K562 (cell line): Measurements from ENCODE around the gene TRIM40. TPM values are rescaled to one million over a fixed set of nuclear protein-coding genes. Genes with fewer than 3 reads are reported as not detected.

Experiments used
- ATAC-seq: fragments of 200-7000 bp; cut with Tn5 transposase; 3 replicates; pipeline ENCODE4 v1.9.1; 2020; ENCODE audit warnings: moderate library complexity
- BruUV-seq: library from RNA; stranded (reverse); fragments of 400-500 nt; replicated peaks from 2 replicates; lab custom pipeline; 2021; lab: Mats Ljungman, UMichigan
- CTCF ChIA-PET: fragments of 300-600 bp; formaldehyde crosslinking; extraction: SDS; loops from one replicate; lab custom pipeline; 2021; ENCODE audit warnings: low intra/inter-chr PET ratio; lab: Yijun Ruan, JAX
- POLR2A ChIA-PET: fragments of 300-600, 350-650 bp; sonication (Branson Sonifier 250); formaldehyde crosslinking; extraction: SDS; loops from one replicate; lab custom pipeline; 2021; ENCODE audit warnings: antibody characterized with exemption, inconsistent platforms; lab: Yijun Ruan, JAX
- DNase-seq, 4 experiments: peaks; one replicate each; pipeline versions ENCODE4 v3.0.0 to v3.0.0-alpha.2; 2011 to 2018; ENCODE audit warnings: low spot score in 3 of 4, mixed read lengths in 3 of 4; ENCODE audit errors: extremely low read depth in 1 of 4
- FAIRE-seq: peaks from 2 replicates; lab custom pipeline; 2011; peaks lifted over from hg19 to GRCh38; lab: Jason Lieb, UNC
- H2AFZ ChIP-seq: 2 replicates; pipeline ENCODE4 v1.6.0; 2011; ENCODE audit warnings: low read depth, low read length, control low read depth, inconsistent platforms
- H3K27ac ChIP-seq: fragments of 200-600 bp; 3 replicates; pipeline ENCODE4 v1.8.0; 2011; ENCODE audit warnings: low read depth, mild to moderate bottlenecking, control low read depth, inconsistent platforms, low read length, moderate library complexity, mixed read lengths; ENCODE audit errors: extremely low read depth
- H3K27me3 ChIP-seq, 2 experiments: fragments of 300-600 bp in 1 of 2; 2 replicates in 1 of 2; 3 replicates in 1 of 2; pipeline versions ENCODE4 v1.6.0 to v1.8.0; 2011; ENCODE audit warnings: inconsistent platforms in 2 of 2, low read length in 2 of 2, mild to moderate bottlenecking in 1 of 2, mixed read lengths in 1 of 2, moderate library complexity in 1 of 2; ENCODE audit not compliant: control insufficient read depth in 2 of 2, insufficient read depth in 2 of 2
- H3K36me3 ChIP-seq: fragments of 300-600 bp; 3 replicates; pipeline ENCODE4 v1.8.0; 2011; ENCODE audit warnings: mild to moderate bottlenecking, low read length, inconsistent platforms; ENCODE audit not compliant: control insufficient read depth, insufficient read depth
- H3K4me1 ChIP-seq, 2 experiments: fragments of 200-600 bp in 1 of 2; replicated peaks in 1 of 2; 2 replicates in 1 of 2; 3 replicates in 1 of 2; pipeline versions ENCODE4 v1.5.1 to v1.8.0; 2011; ENCODE audit warnings: inconsistent platforms in 2 of 2, low read length in 2 of 2, mild to moderate bottlenecking in 1 of 2, mixed read lengths in 1 of 2, moderate library complexity in 1 of 2; ENCODE audit not compliant: control insufficient read depth in 2 of 2, insufficient read depth in 2 of 2
- H3K4me2 ChIP-seq: 2 replicates; pipeline ENCODE4 v1.6.1; 2011; ENCODE audit warnings: low read length, control low read depth, inconsistent platforms, mixed read lengths; ENCODE audit not compliant: insufficient read depth
- H3K4me3 ChIP-seq: fragments of 200-600 bp; sonication (generic), shearing (Covaris generic); 2 replicates; pipeline ENCODE4 v1.5.1; 2016; ENCODE audit warnings: control low read depth, inconsistent platforms
- H3K79me2 ChIP-seq: fragments of 200-600 bp; 3 replicates; pipeline ENCODE4 v1.8.0; 2011; ENCODE audit warnings: low read length, inconsistent platforms; ENCODE audit not compliant: control insufficient read depth, insufficient read depth
- H3K9ac ChIP-seq, 2 experiments: 2 replicates each; pipeline versions ENCODE4 v1.6.0 to v1.6.1; 2011; ENCODE audit warnings: low read depth in 2 of 2, low read length in 2 of 2, control low read depth in 1 of 2, inconsistent platforms in 1 of 2, mild to moderate bottlenecking in 1 of 2, mixed read lengths in 1 of 2; ENCODE audit not compliant: insufficient read depth in 1 of 2
- H3K9me1 ChIP-seq: one replicate; pipeline ENCODE4 v1.6.0; 2011; ENCODE audit warnings: inconsistent platforms, mild to moderate bottlenecking, low read length, moderate library complexity; ENCODE audit not compliant: control insufficient read depth, insufficient read depth
- H3K9me3 ChIP-seq: replicated peaks from 2 replicates; pipeline ENCODE4 v1.5.1; 2011; ENCODE audit warnings: low read depth, low read length, inconsistent platforms; ENCODE audit not compliant: control insufficient read depth, insufficient read depth
- H4K20me1 ChIP-seq: replicated peaks from 2 replicates; pipeline ENCODE4 v1.6.1; 2011; ENCODE audit warnings: low read length, inconsistent platforms, mixed read lengths; ENCODE audit not compliant: control insufficient read depth, insufficient read depth
- KLF13 ChIP-seq: fragments of 450-650 bp; IDR thresholded peaks from 2 replicates; pipeline ENCODE4 v1.6.1; 2016; ENCODE audit warnings: missing genetic modification characterization, low read depth, mild to moderate bottlenecking, missing compliant biosample characterization, moderate library complexity, borderline replicate concordance
- LARP7 ChIP-seq: fragments of 450-650 bp; IDR thresholded peaks from 2 replicates; pipeline ENCODE4 v1.6.1; 2016
- RAD21 ChIP-seq, 2 experiments: fragments of 250-450 bp in 1 of 2; fragments of 450-650 bp in 1 of 2; sonication (Bioruptor Pico) in 1 of 2; formaldehyde crosslinking in 1 of 2; IDR thresholded peaks in 1 of 2; conservative IDR thresholded peaks in 1 of 2; 2 replicates each; pipeline versions ENCODE4 v1.4.0 to v1.8.0; 2020 to 2022; ENCODE audit warnings: mild to moderate bottlenecking in 2 of 2, moderate library complexity in 1 of 2
- ZBTB1 ChIP-seq: sonication (generic); formaldehyde crosslinking; IDR thresholded peaks from 2 replicates; pipeline ENCODE4 v1.8.1; 2023; ENCODE audit warnings: missing genetic modification reagents, low read depth, mild to moderate bottlenecking, borderline replicate concordance
- ZBTB2 ChIP-seq: fragments of 450-650 bp; IDR thresholded peaks from 2 replicates; pipeline ENCODE4 v1.6.1; 2016; ENCODE audit warnings: antibody characterized with exemption
- ZNF12 ChIP-seq: sonication (generic); formaldehyde crosslinking; IDR thresholded peaks from 2 replicates; pipeline ENCODE4 v1.4.0; 2020; ENCODE audit warnings: mild to moderate bottlenecking, missing genetic modification reagents
- ZNF586 ChIP-seq: fragments of 450-650 bp; formaldehyde crosslinking; conservative IDR thresholded peaks from 2 replicates; pipeline ENCODE4 v1.4.0; 2020; ENCODE audit warnings: mild to moderate bottlenecking, moderate library complexity
- WGBS: fragments of 100-300 bp; shearing (Covaris generic); methylation state at CpG from one replicate; pipeline ENCODE4 v1.1.6; 2016; ENCODE audit warnings: low coverage, mixed read lengths; ENCODE audit not compliant: insufficient coverage; ENCODE audit errors: missing lambda C conversion rate; 5-methylcytosine and 5-hydroxymethylcytosine counted together
- in situ Hi-C: fragments of 300-500 bp; cut with MboI; formaldehyde crosslinking; loops from 4 replicates; pipeline ENCODE4 v1.15.0; 2018; ENCODE audit warnings: inconsistent platforms, mixed read lengths
- intact Hi-C: fragments of 100-400 bp; cut with micrococcal nuclease; formaldehyde crosslinking; loops from 2 replicates; pipeline ENCODE4 v1.14.2; 2022
- polyA plus RNA-seq, 8 experiments: library from polyadenylated mRNA; depleted of rRNA in 4 of 8; stranded (reverse) in 5 of 8; unstranded in 3 of 8; fragments of >200 nt; fragmentation: Nextera tagmentation in 2 of 8; fragmentation: Illumina TruSeq in 1 of 8; extraction: Ambion mirVana in 2 of 8; extraction: Trizol in 1 of 8; gene quantifications; 2 replicates each; pipeline versions ENCODE4 v1.2.1 to v1.2.3, GENCODE V29; 2011 to 2014; ENCODE audit warnings: inconsistent platforms in 1 of 8, missing spikeins in 1 of 8
- total RNA-seq, 7 experiments: library from RNA; depleted of rRNA in 6 of 7; stranded (reverse); fragments of >200 nt in 6 of 7; fragmentation: Illumina TruSeq in 2 of 7; extraction: Trizol in 2 of 7; gene quantifications; 2 replicates each; pipeline versions ENCODE4 v1.2.1 to v1.2.3, GENCODE V29; 2011 to 2021; ENCODE audit warnings: low replicate concordance in 1 of 7
- TF ChIP-seq, protein P1 (sequence below): IDR thresholded peaks from 2 replicates; pipeline ENCODE4 v1.6.1; 2016; ENCODE audit warnings: missing genetic modification characterization, missing compliant biosample characterization

TRIM40 gene
- total and polyA plus RNA-seq, 9 of the 15 experiments (the other 6 are each of a cell fraction or from before 2014, with no cell fraction given): 0.04 to 0.08 TPM; not detected in 7

- H3K9ac ChIP-seq: 0 out of 4 replicates have a peak overlapping the region, but pooled peaks of 1 of the 2 experiments have one; percentile 10
- TF ChIP-seq ZBTB1 (CRISPR knock-in tag): no peak
- TF ChIP-seq KLF13 (tag): no peak
- TF ChIP-seq, protein P1, sequence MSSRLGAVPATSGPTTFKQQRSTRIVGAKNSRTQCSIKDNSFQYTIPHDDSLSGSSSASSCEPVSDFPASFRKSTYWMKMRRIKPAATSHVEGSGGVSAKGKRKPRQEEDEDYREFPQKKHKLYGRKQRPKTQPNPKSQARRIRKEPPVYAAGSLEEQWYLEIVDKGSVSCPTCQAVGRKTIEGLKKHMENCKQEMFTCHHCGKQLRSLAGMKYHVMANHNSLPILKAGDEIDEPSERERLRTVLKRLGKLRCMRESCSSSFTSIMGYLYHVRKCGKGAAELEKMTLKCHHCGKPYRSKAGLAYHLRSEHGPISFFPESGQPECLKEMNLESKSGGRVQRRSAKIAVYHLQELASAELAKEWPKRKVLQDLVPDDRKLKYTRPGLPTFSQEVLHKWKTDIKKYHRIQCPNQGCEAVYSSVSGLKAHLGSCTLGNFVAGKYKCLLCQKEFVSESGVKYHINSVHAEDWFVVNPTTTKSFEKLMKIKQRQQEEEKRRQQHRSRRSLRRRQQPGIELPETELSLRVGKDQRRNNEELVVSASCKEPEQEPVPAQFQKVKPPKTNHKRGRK (tag): no peak
- no peak for TF ChIP-seq ZBTB2
- TF ChIP-seq RAD21 (CRISPR knock-in tag; conservative IDR thresholded peaks at IDR 0.05 in 1 of 2, IDR thresholded peaks at IDR 0.05 in 1 of 2): no peak
- TF ChIP-seq ZNF12: no peak
- TF ChIP-seq LARP7: no peak
- TF ChIP-seq ZNF586 (CRISPR knock-in tag): no peak
- WGBS: 12% methylated on average over 17 of the region's 17 CpGs
- no peaks in the 10 kb centered on the region for H4K20me1 ChIP-seq
- BruUV-seq: no TSS peak
- H3K9me3 ChIP-seq: no peaks in the 10 kb centered on the region
- no peak for FAIRE-seq
- no peaks in the 10 kb centered on the region for H3K36me3 ChIP-seq
- DNase-seq: no peak
- H2AFZ ChIP-seq: no peak overlapping the region
- H3K79me2 ChIP-seq: no peaks in the 10 kb centered on the region
- ChIA-PET POLR2A (interaction anchor here (0.6 to 0.8 kb wide), 2 partner anchors 8 to 887 kb away, joined by 3 to 4 read pairs; no protein-coding TSS in a partner anchor), CTCF (no interaction called here)
- H3K4me3 ChIP-seq: no peak overlapping the region
- no peak overlapping the region for H3K4me2 ChIP-seq
- in situ Hi-C loops: no loop called here
- peaks cover 4 to 34% of the 10 kb centered on the region in 2 experiments for H3K4me1 ChIP-seq
- intact Hi-C loops: no loop called here
- ATAC-seq: no peak
- no peaks in the 10 kb centered on the region for H3K9me1 ChIP-seq
- H3K27me3 ChIP-seq: peaks cover 0 to 18% of the 10 kb centered on the region in 2 experiments; a peak in 3 of 5 replicates
- no peak overlapping the region for H3K27ac ChIP-seq
These were observed 18.1 kb downstream of the TRIM40 start for GRCh38 chr6:30154061-30154460.
